HepG2 (cell line): Measurements from ENCODE around the gene RPL34. TPM values are rescaled to one million over a fixed set of nuclear protein-coding genes. Genes with fewer than 3 reads are reported as not detected.

Experiments
- ASH2L ChIP-seq: fragments of 300-600, 200-600 bp; sonication (generic); IDR thresholded peaks from 2 replicates; pipeline ENCODE4 v1.7.0; 2017; ENCODE audit warnings: low read depth, mild to moderate bottlenecking, moderate library complexity, mixed read lengths, low read length; ENCODE audit not compliant: insufficient read length
- CHD4 ChIP-seq: fragments of 200-600 bp; sonication (generic); IDR thresholded peaks from 2 replicates; pipeline ENCODE4 v1.7.0; 2017; ENCODE audit warnings: mild to moderate bottlenecking, low read length, borderline replicate concordance
- GMEB2 ChIP-seq: IDR thresholded peaks from 2 replicates; pipeline ENCODE4 v1.6.1; 2016; ENCODE audit warnings: missing biosample characterization, missing genetic modification reagents, low read depth
- HDAC1 ChIP-seq: sonication (generic); formaldehyde crosslinking; IDR thresholded peaks from 2 replicates; pipeline ENCODE4 v1.5.1; 2020; ENCODE audit warnings: mild to moderate bottlenecking, missing genetic modification reagents
- HOXA3 ChIP-seq: sonication (generic); formaldehyde crosslinking; IDR thresholded peaks from 2 replicates; pipeline ENCODE4 v1.5.0; 2020; ENCODE audit warnings: missing genetic modification reagents
- JDP2 ChIP-seq: sonication (generic); formaldehyde crosslinking; IDR thresholded peaks from 2 replicates; pipeline ENCODE4 v1.8.1; 2022; ENCODE audit warnings: missing genetic modification reagents, borderline replicate concordance
- MTF1 ChIP-seq: sonication (generic); formaldehyde crosslinking; IDR thresholded peaks from 2 replicates; pipeline ENCODE4 v1.5.0; 2020; ENCODE audit warnings: missing genetic modification reagents
- RARA ChIP-seq: IDR thresholded peaks from 2 replicates; pipeline ENCODE4 v1.6.1; 2016; ENCODE audit warnings: missing genetic modification reagents, missing compliant biosample characterization
- REL ChIP-seq: sonication (generic); formaldehyde crosslinking; conservative IDR thresholded peaks from 2 replicates; pipeline ENCODE4 v1.8.0; 2022; ENCODE audit warnings: mild to moderate bottlenecking, missing genetic modification reagents, moderate library complexity
- REST ChIP-seq, 2 experiments: IDR thresholded peaks; 2 replicates each; pipeline ENCODE4 v1.6.1; 2011 to 2012; ENCODE audit warnings: low read length in 2 of 2, borderline replicate concordance in 1 of 2, low read depth in 1 of 2, mild to moderate bottlenecking in 1 of 2, moderate library complexity in 1 of 2
- SIN3B ChIP-seq: fragments of 150-350 bp; IDR thresholded peaks from 2 replicates; pipeline ENCODE4 v1.6.1; 2014; ENCODE audit warnings: low read length
- SRY ChIP-seq: sonication (generic); formaldehyde crosslinking; IDR thresholded peaks from 2 replicates; pipeline ENCODE4 v1.8.0; 2022; ENCODE audit warnings: mild to moderate bottlenecking, missing genetic modification reagents
- USF2 ChIP-seq, 2 experiments: sonication (generic) in 1 of 2; formaldehyde crosslinking in 1 of 2; IDR thresholded peaks; 2 replicates each; pipeline versions ENCODE4 v1.5.1 to v1.6.1; 2011 to 2020; ENCODE audit warnings: borderline replicate concordance in 1 of 2, low read depth in 1 of 2, low read length in 1 of 2, mild to moderate bottlenecking in 1 of 2, missing genetic modification reagents in 1 of 2, moderate library complexity in 1 of 2
- ZEB1 ChIP-seq: IDR thresholded peaks from 2 replicates; pipeline ENCODE4 v1.6.1; 2012; ENCODE audit warnings: mild to moderate bottlenecking, low read depth, inconsistent platforms; ENCODE audit not compliant: insufficient replicate concordance
- ZFP62 ChIP-seq: sonication (generic); formaldehyde crosslinking; IDR thresholded peaks from 2 replicates; pipeline ENCODE4 v1.4.0; 2020; ENCODE audit warnings: missing genetic modification reagents
- ZFP82 ChIP-seq: sonication (generic); formaldehyde crosslinking; IDR thresholded peaks from 2 replicates; pipeline ENCODE4 v1.5.1; 2020; ENCODE audit warnings: mild to moderate bottlenecking, missing genetic modification reagents, borderline replicate concordance
- ZNF10 ChIP-seq: sonication (generic); formaldehyde crosslinking; IDR thresholded peaks from 2 replicates; pipeline ENCODE4 v1.4.0; 2020; ENCODE audit warnings: mild to moderate bottlenecking, low read depth, missing genetic modification reagents, borderline replicate concordance
- ZNF121 ChIP-seq: sonication (generic); formaldehyde crosslinking; IDR thresholded peaks from 2 replicates; pipeline ENCODE4 v1.5.0; 2020; ENCODE audit warnings: mild to moderate bottlenecking, missing genetic modification reagents
- ZNF224 ChIP-seq: sonication (generic); formaldehyde crosslinking; IDR thresholded peaks from 2 replicates; pipeline ENCODE4 v1.5.0; 2020; ENCODE audit warnings: mild to moderate bottlenecking, missing genetic modification reagents
- ZNF496 ChIP-seq: sonication (generic); formaldehyde crosslinking; IDR thresholded peaks from 2 replicates; pipeline ENCODE4 v1.8.1; 2023; ENCODE audit warnings: mild to moderate bottlenecking, moderate library complexity, missing genetic modification reagents; ENCODE audit not compliant: insufficient replicate concordance
- ZNF629 ChIP-seq: sonication (generic); formaldehyde crosslinking; conservative IDR thresholded peaks from 2 replicates; pipeline ENCODE4 v1.5.0; 2020; ENCODE audit warnings: missing genetic modification reagents
- ZNF775 ChIP-seq: sonication (generic); formaldehyde crosslinking; IDR thresholded peaks from 2 replicates; pipeline ENCODE4 v1.4.0; 2020; ENCODE audit warnings: missing genetic modification reagents, mild to moderate bottlenecking, moderate library complexity, borderline replicate concordance
- polyA plus RNA-seq, 8 experiments: library from polyadenylated mRNA; depleted of rRNA in 3 of 8; stranded (reverse) in 7 of 8; unstranded in 1 of 8; fragments of >200 nt; fragmentation: Illumina TruSeq in 4 of 8; extraction: Trizol in 4 of 8; gene quantifications; 2 replicates each; pipeline versions ENCODE4 v1.2.1 to v1.2.3, GENCODE V29; 2011 to 2016; ENCODE audit warnings: low read depth in 4 of 8, missing spikeins in 1 of 8, mixed read lengths in 1 of 8; ENCODE audit not compliant: insufficient read depth in 1 of 8
- total RNA-seq, 5 experiments: library from RNA; depleted of rRNA; stranded (reverse); fragments of >200 nt; fragmentation: Illumina TruSeq; extraction: Trizol; gene quantifications; 2 replicates each; pipeline ENCODE4 v1.2.3, GENCODE V29; 2016; ENCODE audit warnings: low read depth in 1 of 5

RPL34 gene
- total and polyA plus RNA-seq, 2 of the 13 experiments (the other 11 are each of a cell fraction or from before 2014, with no cell fraction given) = 2,235 to 3,985 TPM

- no peak for TF ChIP-seq USF2 (IDR thresholded peaks at IDR 0.05; ENCODE audit: low read depth, low read length)
- no peak for TF ChIP-seq USF2 (CRISPR knock-in tag; IDR thresholded peaks at IDR 0.05; ENCODE audit: borderline replicate concordance)
- TF ChIP-seq ASH2L = peak; percentile 92
- no peak for TF ChIP-seq ZNF121 (CRISPR knock-in tag)
- TF ChIP-seq ZNF775 (CRISPR knock-in tag) = no peak
- no peak for TF ChIP-seq ZNF496 (CRISPR knock-in tag)
- no peak for TF ChIP-seq REL (CRISPR knock-in tag)
- peak in 1 of 2 experiments; percentile 31; a peak in 1 of 4 replicates for TF ChIP-seq REST (IDR thresholded peaks at IDR 0.05; ENCODE audit: borderline replicate concordance in 1 of 2, low read depth in 1 of 2, low read length in 2 of 2)
- no peak for TF ChIP-seq ZFP62
- TF ChIP-seq ZFP82 = no peak
- no peak for TF ChIP-seq SRY (CRISPR knock-in tag)
- no peak for TF ChIP-seq ZNF10 (CRISPR knock-in tag)
- TF ChIP-seq HDAC1 (CRISPR knock-in tag) = peak; percentile 88
- TF ChIP-seq ZEB1 = no peak
- TF ChIP-seq JDP2 (CRISPR knock-in tag) = no peak; the same call in 1 of the 2 replicates
- TF ChIP-seq CHD4 = no peak
- TF ChIP-seq HOXA3 (CRISPR knock-in tag) = peak; percentile 76
- TF ChIP-seq ZNF629 (CRISPR knock-in tag) = no peak
- TF ChIP-seq SIN3B = peak; percentile 16; the same call in 1 of the 2 replicates
- no peak; the same call in 1 of the 2 replicates for TF ChIP-seq ZNF224 (CRISPR knock-in tag)
- TF ChIP-seq RARA (CRISPR knock-in tag) = no peak
- TF ChIP-seq GMEB2 (CRISPR knock-in tag) = no peak
- TF ChIP-seq MTF1 = no peak
These were observed 30.0 kb downstream of the RPL34 start, which contains the start of gene OSTC (continued) for GRCh38 chr4:108650212-108651013.
